NCI-H2107 treated with DMSO at 0.1 percent for 48 hours (cell line): ENCODE results near the gene HOXA10.

Source experiments
- DNase-seq: peaks from one replicate; lab custom pipeline; 2025; ENCODE audit not compliant: unreplicated experiment; lab: John Stamatoyannopoulos, UW

HOXA10 gene

DNA sequence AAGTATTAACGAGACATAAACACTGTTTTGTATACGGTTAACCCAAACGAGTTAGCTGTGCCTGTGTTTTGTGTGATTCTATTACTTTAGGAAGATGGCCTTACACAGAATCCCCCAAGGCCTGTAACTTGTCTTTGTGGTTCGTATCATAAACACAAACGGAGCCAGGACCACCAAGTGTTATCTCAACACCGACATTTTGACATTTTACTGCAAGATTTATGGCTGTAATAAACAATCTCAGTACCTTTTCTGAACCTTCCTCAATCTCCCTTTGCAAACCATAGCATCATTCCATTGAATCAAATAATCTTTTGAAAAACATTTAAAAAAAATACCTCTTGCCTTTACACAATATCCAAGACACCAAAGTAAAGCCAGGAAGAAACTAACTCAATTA is 41.1 kb downstream of the HOXA10 start:
- no peak for DNase-seq

GRCh38 chr7:27132214-27132613 is 41.9 kb downstream of the HOXA10 start:
- DNase-seq = no peak

GRCh38 chr7:27131390-27131819 is 42.7 kb downstream of the HOXA10 start:
- no peak for DNase-seq

GRCh38 chr7:27130540-27131389 is 43.4 kb downstream of the HOXA10 start, which contains the start of gene HOXA4:
HOXA4 (minus strand) TSS chr7:27130757; CDS start chr7:27130733, 24 bp downstream.
- peak; percentile 29 for DNase-seq

DNA sequence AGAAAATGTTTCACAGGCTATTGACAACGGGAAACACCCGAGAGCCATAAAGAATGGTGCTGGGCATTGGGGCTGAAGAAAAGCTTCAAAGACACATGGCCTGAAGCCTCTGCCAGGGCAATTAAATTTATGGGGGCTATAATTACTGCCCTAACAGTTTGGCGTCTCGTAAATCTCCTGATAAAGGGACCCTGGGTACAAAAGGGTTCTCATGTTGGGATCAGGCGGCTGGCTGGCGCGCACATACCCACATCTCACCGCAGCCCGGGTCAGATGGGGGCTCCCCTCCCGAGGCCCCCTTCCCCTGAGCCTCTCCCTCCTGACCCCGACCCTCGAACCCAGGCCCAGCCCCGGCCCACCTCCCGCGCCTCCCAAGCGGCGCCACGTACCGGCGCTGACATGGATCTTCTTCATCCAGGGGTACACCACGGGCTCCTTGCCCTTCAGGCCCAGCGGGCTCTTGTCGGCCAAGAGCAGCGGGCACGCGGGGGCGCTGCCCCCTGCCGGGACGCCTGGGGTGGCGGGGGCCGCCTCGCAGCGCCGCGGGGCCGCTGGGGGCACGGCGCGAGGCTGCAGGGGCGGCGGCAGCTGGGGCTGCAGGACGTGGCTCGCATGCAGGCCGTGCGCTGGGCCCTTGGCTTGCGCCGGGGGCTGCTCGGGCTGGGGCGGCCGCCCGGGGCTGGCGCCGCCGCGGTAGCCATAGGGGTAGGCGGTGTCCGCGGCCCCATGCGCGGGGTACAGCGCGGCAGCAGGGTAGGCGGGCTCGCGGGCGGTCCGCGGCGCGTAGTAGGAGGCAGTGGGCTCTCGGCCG is 44.2 kb downstream of the HOXA10 start:
- DNase-seq = no peak

DNA sequence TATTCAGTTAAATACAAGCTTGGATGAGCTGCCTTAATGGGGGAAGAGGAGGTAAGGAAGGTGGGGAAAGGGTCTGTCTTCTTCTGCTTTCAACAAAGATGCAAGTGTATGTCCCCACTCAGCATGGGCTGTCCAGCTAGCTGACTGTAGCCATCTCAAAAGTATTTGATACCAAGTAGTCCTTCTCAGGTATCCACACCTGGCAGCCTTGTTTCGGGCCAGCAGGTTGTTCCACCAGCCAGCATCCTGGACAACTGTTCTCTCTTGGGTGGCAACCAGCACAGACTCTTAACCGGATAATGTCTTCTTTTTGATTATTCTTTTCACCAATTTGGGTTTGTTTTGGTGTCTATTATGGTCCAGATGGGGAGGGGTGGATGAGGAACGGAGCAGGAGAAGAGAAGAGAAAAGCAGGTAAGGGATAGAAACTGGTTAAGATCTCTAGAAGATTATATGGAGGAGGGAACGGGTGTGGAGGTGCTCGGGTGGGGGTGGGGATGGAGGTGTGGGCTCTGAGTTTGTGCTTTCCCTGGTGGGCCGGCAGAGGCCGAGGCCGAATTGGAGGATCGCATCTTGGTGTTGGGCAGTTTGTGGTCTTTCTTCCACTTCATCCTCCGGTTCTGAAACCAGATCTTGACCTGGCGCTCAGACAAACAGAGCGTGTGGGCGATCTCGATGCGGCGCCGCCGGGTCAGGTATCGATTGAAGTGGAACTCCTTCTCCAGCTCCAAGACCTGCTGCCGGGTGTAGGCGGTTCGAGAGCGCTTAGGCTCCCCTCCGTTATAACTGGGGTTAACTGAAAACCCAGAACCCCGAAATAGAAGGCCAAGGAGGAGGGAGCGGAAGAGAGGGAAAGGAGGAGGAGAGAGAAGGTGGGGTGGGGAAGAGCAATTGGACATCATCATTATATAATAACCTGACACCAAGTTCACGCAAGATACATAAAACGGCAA is 45.1 kb downstream of the HOXA10 start:
- no peak for DNase-seq

- no peak for DNase-seq
Measured at GRCh38 chr7:27128034-27128433, 46.1 kb downstream of the HOXA10 start.

DNA sequence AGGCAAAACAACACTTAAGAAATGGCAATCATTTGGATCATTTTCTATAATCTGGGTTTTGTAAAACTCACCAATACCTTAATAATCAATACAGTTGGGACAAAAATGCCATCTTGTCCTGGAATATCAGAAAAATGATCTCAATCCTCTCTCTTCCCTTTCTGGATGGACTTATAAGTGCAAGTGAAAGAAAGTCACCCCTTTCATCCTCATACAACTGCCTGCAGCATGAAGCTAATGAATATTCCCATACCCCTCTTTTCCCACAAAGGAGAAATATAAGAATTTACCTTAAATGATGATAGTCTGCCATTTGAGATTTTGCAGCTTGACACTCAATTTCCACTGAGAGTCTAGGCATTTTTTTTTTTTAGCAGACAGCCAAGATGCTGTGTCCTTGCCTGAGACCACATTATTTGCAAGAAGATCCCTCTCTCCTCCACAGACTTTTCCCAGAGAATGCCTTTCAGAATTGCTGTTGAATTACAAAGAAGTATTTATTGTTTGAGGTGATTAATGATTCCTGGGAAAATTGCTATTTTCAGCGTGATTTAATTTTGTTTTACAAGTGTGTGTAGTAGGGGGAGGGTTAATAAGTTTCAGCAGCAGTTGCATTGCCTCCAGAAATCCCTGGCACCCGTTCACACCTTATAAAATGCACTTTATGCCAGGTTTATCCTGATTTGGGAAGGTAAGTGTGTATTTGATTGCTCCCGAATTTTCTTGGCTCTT is 47.4 kb downstream of the HOXA10 start:
- DNase-seq = no peak

DNA sequence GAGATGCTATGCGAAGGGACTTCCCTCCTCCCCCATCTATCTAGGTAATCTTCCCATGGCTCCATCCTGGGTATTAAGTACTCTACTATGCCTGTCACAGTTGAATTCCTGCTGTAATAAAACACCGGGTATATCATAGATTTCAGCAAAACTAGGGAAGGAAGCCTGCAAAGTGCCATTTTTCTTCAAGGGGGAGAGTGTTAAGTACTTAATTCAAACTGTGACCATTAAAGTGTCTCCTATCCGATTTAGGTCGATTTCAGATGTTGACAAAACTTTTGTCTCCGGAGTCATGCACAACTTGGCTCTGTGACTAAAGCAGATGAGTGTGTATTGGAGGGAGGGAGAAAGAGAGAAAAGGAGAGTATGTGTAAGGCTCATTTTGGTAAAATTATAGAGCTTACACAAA is 48.1 kb downstream of the HOXA10 start:
- DNase-seq = no peak

GRCh38 chr7:27124902-27125689 is 49.0 kb downstream of the HOXA10 start:
- DNase-seq = no peak

DNA sequence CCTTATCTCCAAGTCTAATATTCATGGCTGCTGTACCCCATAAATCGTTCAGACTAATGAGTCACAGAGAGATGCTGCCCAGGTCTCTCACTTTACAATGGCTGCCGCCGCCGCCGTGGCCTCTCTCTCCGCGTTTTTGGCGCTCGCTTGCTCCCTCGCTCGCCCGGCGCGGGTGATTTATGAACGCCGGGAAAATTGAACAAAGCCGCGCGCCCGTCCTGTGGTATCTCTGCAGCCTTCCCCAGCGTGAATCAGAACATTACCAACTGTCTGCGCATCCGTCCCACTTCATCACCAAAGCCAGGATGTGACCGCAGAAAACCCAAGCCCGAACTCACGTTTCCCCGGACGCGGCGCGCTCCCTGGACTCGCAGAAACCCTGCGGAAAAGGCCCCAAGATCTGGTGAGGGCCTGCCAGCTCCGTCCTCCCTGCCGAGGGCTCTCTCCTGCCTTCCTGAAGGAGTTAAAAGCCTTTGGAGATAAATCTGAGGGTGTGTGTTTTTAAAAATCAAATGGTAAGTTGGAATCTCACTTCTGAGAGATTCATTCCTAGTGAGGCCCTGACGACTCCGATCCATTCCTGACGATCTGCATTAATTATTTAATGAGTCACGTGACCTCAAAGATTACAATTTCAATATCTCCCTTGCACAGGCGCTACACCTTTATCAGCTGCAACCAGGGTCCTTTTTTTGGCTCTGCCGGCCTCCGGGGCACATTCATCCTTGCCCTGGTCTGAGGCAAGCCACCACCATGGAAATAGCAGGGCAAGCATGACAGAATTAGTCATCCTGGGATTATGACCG is 49.8 kb downstream of the HOXA10 start:
- DNase-seq = no peak

- no peak for DNase-seq
Measured at GRCh38 chr7:27123477-27124053, 50.6 kb downstream of the HOXA10 start.

- no peak for DNase-seq
Measured at GRCh38 chr7:27123007-27123476, 51.1 kb downstream of the HOXA10 start.

DNA sequence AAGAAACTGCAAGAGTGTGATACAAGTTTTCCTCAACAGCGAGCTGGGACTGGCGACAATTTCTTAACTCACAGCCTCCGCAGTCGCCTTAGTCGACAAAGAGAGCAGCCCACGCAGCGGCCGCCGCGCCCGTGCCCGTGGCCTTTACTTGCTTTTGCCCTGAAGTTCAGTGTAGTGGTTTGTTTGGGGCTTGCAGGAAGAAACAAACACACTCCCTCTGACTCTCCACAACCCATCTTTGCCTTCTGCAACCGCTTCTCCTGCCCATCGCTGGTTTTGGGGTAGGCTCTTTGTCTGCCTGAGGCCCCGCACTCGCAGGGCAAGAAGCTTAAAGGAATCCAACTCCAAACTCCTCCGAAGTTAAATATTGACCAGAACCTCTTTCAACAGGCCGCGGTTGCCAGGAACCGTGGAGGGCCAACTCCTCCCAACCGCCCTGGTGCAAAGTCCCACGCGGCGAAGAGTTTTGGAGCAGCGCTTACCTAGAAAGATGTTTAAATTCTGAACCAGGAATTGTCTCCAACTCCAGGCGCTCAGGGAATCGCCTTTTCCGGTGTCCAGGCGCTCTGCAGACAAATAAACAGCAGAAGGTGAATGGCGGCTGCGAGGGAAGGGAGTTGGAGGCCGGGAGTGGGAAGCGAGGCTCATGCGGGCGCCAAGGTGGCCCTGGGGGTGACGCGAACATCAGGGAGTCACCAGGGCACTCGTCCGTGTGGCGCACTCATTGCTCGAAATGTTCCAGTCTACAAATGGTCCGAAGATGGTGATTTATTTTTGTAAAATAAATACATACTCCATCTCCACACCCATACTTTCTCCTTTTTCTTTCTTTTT is 51.8 kb downstream of the HOXA10 start:
- DNase-seq = no peak

GRCh38 chr7:27121684-27122076 is 52.4 kb downstream of the HOXA10 start:
- no peak for DNase-seq
